GM23338 (cell line): ENCODE measurements around the gene UBE2H.

Experiments
- CREB1 ChIP-seq: fragments of 250-450 bp; sonication (Bioruptor Pico); IDR thresholded peaks from 2 replicates; pipeline ENCODE4 v1.5.0; 2020; ENCODE audit warnings: low read depth, mild to moderate bottlenecking, moderate library complexity
- EZH2 ChIP-seq: fragments of 200-600 bp; sonication (generic); IDR thresholded peaks from one replicate; pipeline ENCODE4 v1.8.0; 2017; ENCODE audit warnings: antibody characterized with exemption, mild to moderate bottlenecking, low read depth; ENCODE audit not compliant: unreplicated experiment
- POLR2AphosphoS5 ChIP-seq: IDR thresholded peaks from 2 replicates; pipeline ENCODE4 v1.6.1; 2016; ENCODE audit warnings: antibody characterized with exemption, low read depth
- REST ChIP-seq: IDR thresholded peaks from one replicate; pipeline ENCODE4 v1.6.1; 2018; ENCODE audit warnings: antibody characterized with exemption; ENCODE audit not compliant: unreplicated experiment
- TF ChIP-seq, protein P1 (sequence below), 2 experiments: fragments of 200-600 bp in 1 of 2; sonication (generic) in 1 of 2; conservative IDR thresholded peaks; 2 replicates each; pipeline versions ENCODE4 v1.5.1 to v1.6.1; 2016 to 2017; ENCODE audit warnings: antibody characterized with exemption in 2 of 2, low read depth in 2 of 2, mild to moderate bottlenecking in 2 of 2, moderate library complexity in 1 of 2

DNA sequence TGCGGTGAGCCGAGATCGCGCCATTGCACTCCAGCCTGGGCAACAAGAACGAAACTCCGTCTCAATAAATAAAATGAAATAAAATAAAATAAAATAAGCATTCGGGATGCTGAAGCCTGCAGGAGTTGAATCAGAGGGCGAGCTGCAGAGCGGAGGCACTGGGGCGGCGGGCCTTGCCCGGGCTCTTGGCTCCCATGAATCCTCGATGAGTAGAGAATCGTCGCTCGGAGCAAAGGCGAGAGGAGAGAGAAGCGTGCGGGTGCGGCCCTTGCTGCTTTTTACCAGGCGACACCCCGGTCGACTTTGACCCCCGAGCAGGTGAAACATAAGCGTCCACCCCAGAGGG, 168.3 kb downstream of the UBE2H start:
- no peak for TF ChIP-seq CREB1
- TF ChIP-seq, protein P1, sequence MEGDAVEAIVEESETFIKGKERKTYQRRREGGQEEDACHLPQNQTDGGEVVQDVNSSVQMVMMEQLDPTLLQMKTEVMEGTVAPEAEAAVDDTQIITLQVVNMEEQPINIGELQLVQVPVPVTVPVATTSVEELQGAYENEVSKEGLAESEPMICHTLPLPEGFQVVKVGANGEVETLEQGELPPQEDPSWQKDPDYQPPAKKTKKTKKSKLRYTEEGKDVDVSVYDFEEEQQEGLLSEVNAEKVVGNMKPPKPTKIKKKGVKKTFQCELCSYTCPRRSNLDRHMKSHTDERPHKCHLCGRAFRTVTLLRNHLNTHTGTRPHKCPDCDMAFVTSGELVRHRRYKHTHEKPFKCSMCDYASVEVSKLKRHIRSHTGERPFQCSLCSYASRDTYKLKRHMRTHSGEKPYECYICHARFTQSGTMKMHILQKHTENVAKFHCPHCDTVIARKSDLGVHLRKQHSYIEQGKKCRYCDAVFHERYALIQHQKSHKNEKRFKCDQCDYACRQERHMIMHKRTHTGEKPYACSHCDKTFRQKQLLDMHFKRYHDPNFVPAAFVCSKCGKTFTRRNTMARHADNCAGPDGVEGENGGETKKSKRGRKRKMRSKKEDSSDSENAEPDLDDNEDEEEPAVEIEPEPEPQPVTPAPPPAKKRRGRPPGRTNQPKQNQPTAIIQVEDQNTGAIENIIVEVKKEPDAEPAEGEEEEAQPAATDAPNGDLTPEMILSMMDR (conservative IDR thresholded peaks at IDR 0.05; ENCODE audit: low read depth in 2 of 2): no peak
- TF ChIP-seq REST: no peak
- no peak for TF ChIP-seq POLR2AphosphoS5
- peak; percentile 86 for TF ChIP-seq EZH2
